Chondrocyte (in vitro differentiated cells): ENCODE measurements around the gene KRT3. TPM values are rescaled to one million over a fixed set of nuclear protein-coding genes. Genes with fewer than 3 reads are reported as not detected.

Source experiments
- DNase-seq: peaks from one replicate; pipeline ENCODE4 v3.0.0; 2021; ENCODE audit warnings: mixed read lengths, low spot score
- H3K27ac Mint-ChIP-seq: one replicate; pipeline ENCODE4 v1.8.0; 2021; ENCODE audit warnings: mild to moderate bottlenecking, moderate library complexity, mixed read lengths; ENCODE audit not compliant: unreplicated experiment
- H3K27me3 Mint-ChIP-seq: 2 replicates; pipeline ENCODE4 v1.8.0; 2021; ENCODE audit warnings: low read depth, mixed read lengths
- H3K36me3 Mint-ChIP-seq: 2 replicates; pipeline ENCODE4 v1.8.0; 2021; ENCODE audit warnings: low read depth, mixed read lengths
- H3K4me1 Mint-ChIP-seq: 2 replicates; pipeline ENCODE4 v1.8.0; 2021; ENCODE audit warnings: low read depth, mild to moderate bottlenecking, mixed read lengths
- H3K4me3 Mint-ChIP-seq: one replicate; pipeline ENCODE4 v1.8.0; 2021; ENCODE audit warnings: mild to moderate bottlenecking, moderate library complexity, mixed read lengths; ENCODE audit not compliant: unreplicated experiment
- H3K9me3 Mint-ChIP-seq: 2 replicates; pipeline ENCODE4 v1.8.0; 2021; ENCODE audit warnings: low read depth, mixed read lengths
- CTCF ChIP-seq: fragments of 200-600 bp; sonication (generic); IDR thresholded peaks from 2 replicates; pipeline ENCODE4 v1.5.0; 2021; ENCODE audit warnings: antibody characterized with exemption, mild to moderate bottlenecking, moderate library complexity
- total RNA-seq: library from RNA; stranded (reverse); gene quantifications from 3 replicates; pipeline ENCODE4 v1.2.1, GENCODE V29; 2021

Gene KRT3
- total RNA-seq, 1 donor from 2014 or later, result not detected

GRCh38 chr12:52772772-52773171 is 23.1 kb downstream of the KRT3 start:
- DNase-seq, result no peak
- peaks cover 63% of the 10 kb centered on the region for H3K27me3 Mint-ChIP-seq
- H3K36me3 Mint-ChIP-seq, result no peaks in the 10 kb centered on the region
- no peaks in the 10 kb centered on the region for H3K4me1 Mint-ChIP-seq
- TF ChIP-seq CTCF, result no peak
- no peaks in the 10 kb centered on the region for H3K9me3 Mint-ChIP-seq
- no peak overlapping the region for H3K4me3 Mint-ChIP-seq
- no peak overlapping the region for H3K27ac Mint-ChIP-seq

GRCh38 chr12:52772188-52772587 is 23.7 kb downstream of the KRT3 start:
- no peak overlapping the region for H3K4me3 Mint-ChIP-seq
- no peaks in the 10 kb centered on the region for H3K36me3 Mint-ChIP-seq
- no peaks in the 10 kb centered on the region for H3K9me3 Mint-ChIP-seq
- no peak for DNase-seq
- TF ChIP-seq CTCF, result no peak
- H3K27ac Mint-ChIP-seq, result no peak overlapping the region
- H3K27me3 Mint-ChIP-seq, result peaks cover 64% of the 10 kb centered on the region
- H3K4me1 Mint-ChIP-seq, result no peaks in the 10 kb centered on the region

GRCh38 chr12:52771505-52771904 is 24.4 kb downstream of the KRT3 start:
- H3K4me3 Mint-ChIP-seq, result no peak overlapping the region
- H3K9me3 Mint-ChIP-seq, result no peaks in the 10 kb centered on the region
- peaks cover 62% of the 10 kb centered on the region for H3K27me3 Mint-ChIP-seq
- H3K4me1 Mint-ChIP-seq, result no peaks in the 10 kb centered on the region
- no peak overlapping the region for H3K27ac Mint-ChIP-seq
- H3K36me3 Mint-ChIP-seq, result no peaks in the 10 kb centered on the region
- DNase-seq, result no peak
- TF ChIP-seq CTCF, result no peak

- Mint-ChIP-seq H3K36me3 (no peaks in the 10 kb centered on the region), H3K27ac (no peak overlapping the region), H3K27me3 (peaks cover 63% of the 10 kb centered on the region), H3K4me3 (no peak overlapping the region), H3K9me3 (no peaks in the 10 kb centered on the region), H3K4me1 (no peaks in the 10 kb centered on the region)
- DNase-seq, result no peak
- no peak for TF ChIP-seq CTCF
Measured at GRCh38 chr12:52771088-52771487, 24.8 kb downstream of the KRT3 start.

GRCh38 chr12:52769946-52770345 is 26.0 kb downstream of the KRT3 start:
- DNase-seq, result no peak
- Mint-ChIP-seq H3K9me3 (no peaks in the 10 kb centered on the region), H3K27me3 (peaks cover 63% of the 10 kb centered on the region), H3K36me3 (no peaks in the 10 kb centered on the region), H3K4me3 (no peak overlapping the region), H3K27ac (no peak overlapping the region), H3K4me1 (no peaks in the 10 kb centered on the region)
- TF ChIP-seq CTCF, result no peak
